Ureter (tissue), 1 donor: ENCODE measurements around the gene IL36B. TPM values are rescaled to one million over a fixed set of nuclear protein-coding genes. Genes with fewer than 3 reads are reported as not detected.

ENCODE experiments used
- DNase-seq: peaks from one replicate; pipeline ENCODE4 v3.0.0-alpha.2; 2020; ENCODE audit warnings: low spot score
- total RNA-seq: library from RNA; stranded (reverse); gene quantifications from one replicate; pipeline ENCODE4 v1.2.4, GENCODE V29; 2023
- donor health status: DM: yes; HTN: yes; CAD: no.

IL36B gene
- total RNA-seq, 1 donor from 2014 or later, result not detected

DNA sequence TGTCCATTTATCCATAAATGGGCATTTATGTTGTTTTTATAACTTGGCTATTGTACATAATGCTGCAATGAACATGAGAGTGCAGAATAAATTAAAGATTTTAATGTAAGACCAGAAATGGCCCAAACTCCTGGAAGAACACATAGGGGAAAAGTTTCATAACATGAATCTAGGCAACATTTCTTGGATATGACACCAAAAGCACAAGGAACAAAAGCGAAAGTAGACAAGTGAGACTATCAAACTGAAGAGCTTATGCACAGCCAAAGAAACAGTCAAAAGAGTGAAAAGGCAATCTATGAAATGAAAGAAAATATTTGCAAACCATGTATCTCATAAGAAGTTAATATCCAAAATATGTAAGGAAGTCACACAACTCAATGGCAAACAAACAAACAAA lies 41.6 kb downstream of the IL36B start:
- no peak for DNase-seq

DNA sequence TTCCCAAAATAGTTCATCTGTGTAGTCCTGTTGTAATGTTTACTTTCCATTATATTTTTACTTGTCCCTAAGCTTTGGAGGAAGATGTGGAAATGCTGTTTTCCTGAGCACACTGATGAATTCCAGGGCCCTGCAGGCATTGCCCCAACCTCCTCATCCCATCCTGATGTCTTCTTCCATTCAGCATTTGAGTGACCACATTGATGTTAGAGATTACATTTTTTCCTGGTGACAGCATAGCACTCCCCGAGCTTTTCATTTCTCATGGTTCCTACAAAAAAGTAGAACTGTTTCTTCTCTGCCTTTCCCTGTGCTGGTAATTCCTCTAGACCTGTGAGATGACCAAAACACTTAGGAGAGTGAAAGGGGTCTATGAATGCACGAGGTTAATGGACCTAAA lies 42.6 kb downstream of the IL36B start:
- no peak for DNase-seq

DNA sequence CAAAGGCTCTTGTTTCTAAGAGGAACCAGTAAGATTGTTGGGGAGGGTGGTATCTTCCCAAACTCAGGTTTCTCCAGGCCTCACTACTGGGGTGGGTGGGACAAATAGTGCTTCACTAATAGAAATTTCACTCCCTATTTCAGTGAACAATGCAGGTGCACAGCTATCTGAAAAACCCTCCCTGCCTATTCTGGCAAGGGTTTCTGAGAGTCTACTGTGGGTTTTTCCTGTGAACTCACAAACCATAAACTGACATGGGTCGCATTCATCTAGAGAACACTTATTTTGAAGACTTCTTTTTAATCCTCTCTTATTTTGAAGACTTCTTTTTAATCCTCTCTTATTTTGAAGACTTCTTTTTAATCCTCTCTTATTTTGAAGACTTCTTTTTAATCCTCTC lies 43.0 kb downstream of the IL36B start:
- DNase-seq, result no peak

DNA sequence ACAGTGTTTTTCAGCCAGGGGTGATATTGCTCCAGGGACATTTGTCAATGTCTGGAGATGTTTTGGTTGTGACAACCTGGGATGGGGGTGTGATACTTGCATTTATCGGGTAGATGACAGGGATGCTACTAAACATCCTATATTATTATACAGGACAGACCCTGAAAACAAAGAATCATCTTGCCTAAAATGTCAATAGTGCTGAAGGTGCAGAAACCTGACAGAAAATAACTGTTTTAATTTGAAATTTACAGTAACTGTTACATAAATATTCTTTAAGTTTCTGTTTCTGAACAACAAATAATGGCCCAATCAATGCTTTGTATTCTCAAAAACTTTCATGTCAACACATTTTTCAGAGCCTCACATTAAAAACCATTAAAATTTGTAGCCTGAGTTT lies 45.4 kb downstream of the IL36B start:
- DNase-seq, result no peak

DNA sequence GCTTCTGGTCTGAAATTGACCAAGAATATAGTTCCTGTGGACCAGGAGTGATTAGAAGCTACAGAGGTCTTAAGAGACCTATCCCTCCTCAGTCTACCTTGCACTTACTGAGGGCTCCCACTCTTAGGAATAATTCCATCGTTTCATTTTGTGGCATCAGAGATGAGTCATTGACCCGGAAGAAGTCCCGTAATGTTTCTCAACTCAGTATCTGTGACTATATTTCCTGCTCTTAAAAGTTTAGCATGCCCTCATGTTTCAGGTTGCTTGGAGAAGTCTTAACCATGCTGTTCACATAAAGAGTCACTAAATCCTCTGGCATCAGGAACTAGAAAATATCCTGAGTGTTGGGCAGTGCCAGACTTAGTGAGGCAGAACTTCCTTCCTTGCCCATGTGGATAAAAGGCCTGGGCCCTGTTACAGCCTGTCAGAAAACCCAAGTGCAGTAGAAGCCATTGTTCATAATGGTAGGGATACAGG lies 47.6 kb downstream of the IL36B start, which contains the start of gene IL36A:
Gene IL36A (plus strand): TSS at position 430 of the 480 bp plus-strand sequence. CDS start 413 bp downstream, outside the sequence.
- DNase-seq, result no peak

DNA sequence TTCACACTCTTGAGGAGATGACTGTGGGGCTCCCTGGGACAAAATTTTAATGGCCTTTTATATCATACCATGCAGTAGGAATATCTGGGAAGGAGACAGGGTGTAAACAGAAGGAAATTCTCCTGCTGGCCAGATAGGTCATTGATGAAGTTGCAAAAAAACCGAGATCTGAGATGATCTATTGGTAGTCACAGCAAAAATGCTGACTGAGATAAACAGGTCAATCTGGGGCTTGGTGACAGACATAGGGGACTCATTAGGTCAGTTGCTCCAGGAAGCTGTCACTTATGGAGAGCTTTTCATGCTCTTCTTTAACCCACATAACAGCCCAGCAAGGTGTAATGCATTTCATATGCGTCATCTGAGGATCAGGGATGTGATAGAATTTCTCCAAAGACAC lies 50.0 kb downstream of the IL36B start:
- DNase-seq, result no peak

DNA sequence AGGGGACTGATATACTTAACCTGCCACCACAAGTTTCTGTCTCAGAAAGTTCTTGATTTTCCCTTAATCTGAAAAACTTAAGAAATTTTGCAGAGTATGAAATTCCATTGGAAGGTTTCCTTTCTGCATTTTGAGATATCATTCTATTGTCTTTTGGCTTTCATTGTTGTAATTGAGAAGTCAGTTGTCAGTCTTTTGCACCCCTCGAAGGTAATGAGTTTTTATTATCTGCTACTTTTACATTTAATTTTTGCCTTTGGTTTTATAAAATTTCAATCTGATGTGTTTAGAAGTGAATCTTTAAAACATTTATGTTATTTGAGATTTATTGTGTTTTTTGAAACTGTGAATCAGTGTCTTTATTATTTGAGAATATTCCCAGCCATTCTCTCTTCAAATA lies 52.2 kb downstream of the IL36B start:
- DNase-seq, result no peak

DNA sequence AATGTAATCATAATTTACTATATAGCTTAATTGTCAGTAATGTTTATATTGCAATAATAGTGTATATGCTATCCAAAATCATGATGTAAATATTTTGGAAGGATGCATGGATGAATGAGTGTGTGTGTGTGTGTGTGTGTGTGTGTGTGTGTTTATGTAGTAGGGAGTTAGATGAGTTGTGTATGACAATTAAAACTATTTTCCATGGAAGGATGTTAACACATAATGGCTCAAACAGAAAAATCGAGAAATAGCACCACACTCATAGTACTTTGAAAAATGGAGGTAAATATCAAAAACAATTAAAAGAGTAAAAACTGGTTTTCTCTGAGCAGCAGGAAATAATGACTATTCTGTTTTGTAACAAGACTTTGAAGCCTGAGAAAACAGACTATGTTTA lies 55.5 kb downstream of the IL36B start:
- no peak for DNase-seq

DNA sequence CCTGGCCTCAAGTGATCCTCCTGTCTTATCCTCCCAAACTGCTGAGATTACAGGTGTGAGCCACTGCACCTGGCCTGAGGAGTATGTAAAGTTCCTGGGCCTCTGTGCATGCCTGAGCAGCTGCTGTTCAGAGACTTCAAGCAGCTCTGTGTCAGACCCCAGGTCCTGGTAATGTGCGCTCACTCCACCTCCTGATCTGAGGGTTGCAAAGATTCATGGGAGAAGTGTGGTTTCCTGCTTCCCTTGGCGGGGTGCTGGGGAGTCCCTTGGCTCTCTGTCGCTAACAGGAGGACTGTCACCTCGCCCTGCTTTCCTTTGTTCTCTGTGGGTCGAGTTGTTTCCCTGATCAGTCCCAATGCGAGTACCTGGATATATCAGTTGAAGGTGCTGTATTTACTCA lies 56.0 kb downstream of the IL36B start:
- DNase-seq, result no peak

DNA sequence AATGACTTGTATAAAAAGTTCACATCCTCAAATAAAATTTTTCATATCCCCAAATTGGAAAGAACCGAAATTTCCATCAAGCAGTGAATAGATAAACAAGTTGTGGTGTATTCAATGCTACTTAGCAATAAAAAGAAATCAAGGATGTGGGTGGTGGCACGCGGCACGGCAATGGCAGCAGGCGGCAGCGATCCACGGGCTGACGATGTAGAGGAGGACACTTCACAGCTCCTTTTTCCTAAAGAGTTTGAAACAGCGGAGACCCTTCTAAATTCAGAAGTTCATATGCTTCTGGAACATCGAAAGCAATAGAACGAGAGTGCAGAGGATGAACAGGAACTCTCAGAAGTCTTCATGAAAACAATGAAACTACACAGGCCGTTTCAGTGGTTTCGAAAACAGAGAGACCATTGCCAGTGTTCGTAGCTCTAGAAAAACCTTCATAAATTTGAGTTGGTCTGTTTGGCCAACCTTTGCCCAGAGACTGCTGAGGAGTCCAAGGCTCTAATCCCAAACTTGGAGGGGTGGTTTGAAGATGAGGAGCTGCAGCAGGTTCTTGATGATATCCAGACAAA lies 57.2 kb downstream of the IL36B start:
- DNase-seq, result no peak

DNA sequence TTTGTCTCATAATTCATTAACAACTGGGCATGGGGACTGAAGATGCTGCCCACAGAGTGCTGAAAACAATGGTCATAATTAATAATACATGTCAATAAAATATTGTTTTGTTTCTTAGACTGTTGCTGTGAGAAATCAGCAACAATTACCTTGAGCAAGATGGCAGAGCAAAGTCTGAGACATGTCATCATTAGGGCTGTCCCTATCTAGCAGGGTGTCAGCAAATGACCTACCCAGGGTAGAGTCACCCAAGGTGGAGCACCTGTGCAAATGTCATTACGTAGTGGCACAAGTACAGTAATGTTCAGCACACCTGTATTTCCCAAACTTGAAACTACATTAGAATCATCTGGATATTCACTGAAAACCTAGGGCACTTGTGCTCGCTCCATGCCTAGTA lies 58.0 kb downstream of the IL36B start:
- DNase-seq, result no peak

DNA sequence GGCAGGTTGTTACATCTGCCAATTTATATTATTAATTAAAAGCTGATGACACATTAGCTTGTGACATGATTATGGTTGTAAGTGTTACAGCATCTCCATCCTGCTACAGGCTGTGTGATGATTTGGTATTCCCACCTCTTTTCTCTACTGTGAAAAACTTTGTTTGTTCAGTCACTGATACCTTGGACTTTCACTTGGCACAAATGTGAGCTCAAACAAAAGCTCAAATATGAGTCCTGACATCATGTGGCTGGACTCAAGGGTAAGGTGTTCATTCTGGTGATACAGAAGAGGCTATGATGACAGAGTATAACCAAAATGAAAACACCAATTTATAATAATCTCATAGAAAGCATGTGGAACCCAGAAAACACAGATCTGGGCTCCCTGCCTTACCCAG lies 58.8 kb downstream of the IL36B start:
- DNase-seq, result no peak

DNA sequence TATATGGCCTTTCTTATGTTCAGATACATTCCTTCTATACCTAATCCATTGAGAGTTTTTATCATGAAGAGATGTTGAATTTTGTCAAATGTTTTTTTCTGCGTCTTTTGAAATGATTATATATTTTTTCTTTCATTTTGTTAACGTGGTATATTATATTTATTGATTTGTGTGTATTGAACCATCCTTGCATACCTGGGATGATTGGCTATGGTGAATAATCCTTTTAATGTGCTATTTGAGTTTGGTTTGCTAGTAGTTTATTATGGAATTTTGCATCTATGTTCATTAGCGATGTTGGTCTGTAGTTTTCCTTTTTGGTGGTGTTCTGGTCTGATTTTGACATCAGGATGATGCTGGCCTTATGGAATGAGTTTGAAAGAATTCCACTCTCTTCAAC lies 63.1 kb downstream of the IL36B start:
- DNase-seq, result no peak

DNA sequence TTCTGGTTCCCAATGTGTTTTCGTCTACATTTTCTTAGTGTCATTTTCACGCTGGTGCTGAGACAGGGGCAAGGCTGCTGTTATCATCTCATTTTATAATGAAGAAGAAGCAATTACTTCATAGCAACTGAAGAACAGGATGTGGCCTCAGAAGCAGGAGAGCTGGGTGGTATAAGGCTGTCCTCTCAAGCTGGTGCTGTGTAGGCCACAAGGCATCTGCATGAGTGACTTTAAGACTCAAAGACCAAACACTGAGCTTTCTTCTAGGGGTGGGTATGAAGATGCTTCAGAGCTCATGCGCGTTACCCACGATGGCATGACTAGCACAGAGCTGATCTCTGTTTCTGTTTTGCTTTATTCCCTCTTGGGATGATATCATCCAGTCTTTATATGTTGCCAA lies 67.6 kb downstream of the IL36B start:
- no peak for DNase-seq

DNA sequence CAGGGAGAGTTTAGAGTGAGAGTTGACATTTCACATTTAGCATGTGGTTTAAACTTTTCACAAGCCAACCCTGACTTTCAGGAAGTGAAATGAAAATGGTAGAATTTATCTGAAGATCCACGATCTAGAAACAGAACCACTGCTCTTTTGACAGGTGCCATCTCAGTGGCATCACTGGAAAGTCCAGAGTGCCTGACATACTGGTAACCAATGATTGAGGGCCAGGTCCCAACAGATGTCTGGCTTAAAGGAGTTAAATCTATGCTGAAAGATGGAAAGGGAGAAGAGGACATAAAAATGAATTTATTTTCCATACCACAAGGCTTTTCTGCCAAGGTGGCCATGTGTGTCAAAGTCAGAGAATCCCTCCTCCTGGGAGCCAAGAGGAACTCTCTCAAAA lies 72.1 kb downstream of the IL36B start:
- DNase-seq, result no peak

DNA sequence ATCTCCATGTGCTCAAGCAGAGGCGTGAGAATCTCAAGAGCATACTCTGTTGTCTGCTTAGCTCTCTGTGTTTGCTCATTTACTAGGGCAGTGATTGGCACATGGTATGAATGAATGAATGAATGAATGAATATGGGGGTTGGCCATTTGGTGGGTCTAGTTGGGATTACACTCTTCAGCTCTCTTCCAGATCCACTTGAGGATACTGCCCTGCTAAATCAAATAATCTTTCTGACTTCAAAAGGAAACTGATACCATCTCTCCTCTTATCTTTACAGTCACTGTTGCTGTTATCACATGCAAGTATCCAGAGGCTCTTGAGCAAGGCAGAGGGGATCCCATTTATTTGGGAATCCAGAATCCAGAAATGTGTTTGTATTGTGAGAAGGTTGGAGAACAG lies 72.9 kb downstream of the IL36B start:
- DNase-seq, result no peak

DNA sequence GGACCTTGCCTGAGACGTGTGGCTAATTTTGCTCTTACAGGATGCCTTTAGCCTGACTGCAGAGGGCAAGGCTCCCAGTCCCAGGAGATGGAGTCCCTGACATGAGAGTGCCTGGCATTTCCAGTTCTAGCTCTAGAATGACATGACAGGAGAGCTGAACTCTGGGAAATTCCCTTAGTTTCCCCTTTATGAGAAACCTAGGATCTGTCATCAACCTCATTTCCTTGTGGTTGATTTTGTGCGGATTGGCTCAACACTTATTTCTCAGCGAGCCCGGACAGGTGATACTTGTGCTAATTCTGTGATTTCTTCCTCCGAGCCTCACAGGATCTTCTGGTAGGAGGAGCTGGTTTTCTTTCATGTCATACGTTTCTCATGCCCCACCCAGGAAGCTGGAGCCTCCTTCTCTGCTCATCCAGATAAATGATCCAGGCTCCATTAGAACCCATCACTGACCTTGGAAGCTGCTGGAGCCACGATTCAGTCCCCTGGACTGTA lies 75.1 kb downstream of the IL36B start, which contains the start of gene IL36G:
Gene IL36G (plus strand): TSS at position 448 of the 498 bp plus-strand sequence. CDS start 633 bp downstream, outside the sequence.
- DNase-seq, result no peak

Other genes starting within 250 kb of the IL36B start
- gene IL1B, start 216.1 kb downstream of the IL36B start, total RNA-seq, result 3.5 TPM
- not detected for gene IL37, start 141.7 kb downstream of the IL36B start, total RNA-seq
- not detected for gene IL36G, start 74.9 kb downstream of the IL36B start, total RNA-seq
- not detected for gene IL36A, start 47.4 kb downstream of the IL36B start, total RNA-seq
- not detected for gene IL36RN, start 6.3 kb upstream of the IL36B start, total RNA-seq
- gene IL1F10, start 15.1 kb upstream of the IL36B start, total RNA-seq, result not detected
- gene IL1RN, start 74.7 kb upstream of the IL36B start, total RNA-seq, result 80.2 TPM
- 55.1 TPM for gene PSD4, start 121.1 kb upstream of the IL36B start, total RNA-seq
- gene PAX8, start 226.1 kb upstream of the IL36B start, total RNA-seq, result 160 TPM